CD4-positive, alpha-beta T cell (primary cell): ENCODE measurements around the gene BCL7B. TPM values are rescaled to one million over a fixed set of nuclear protein-coding genes. Genes with fewer than 3 reads are reported as not detected.
"Not testable (repeated sequence)": the region's sequence is repeated elsewhere in the genome, so short reads cannot be mapped to it uniquely, and the experiment has no call there.

Experiments used
- ATAC-seq: fragments of 200-7000 bp; cut with Tn5 transposase; one replicate; pipeline ENCODE4 v1.10.0; 2022; ENCODE audit warnings: mild to moderate bottlenecking; ENCODE audit not compliant: poor library complexity
- CTCF ChIA-PET: fragments of 350-600 bp; sonication (Branson Sonifier 250); formaldehyde crosslinking; loops from one replicate; lab custom pipeline; 2021; ENCODE audit warnings: antibody characterized with exemption, inconsistent platforms; lab: Charles Lee
- POLR2A ChIA-PET: fragments of 350-600 bp; sonication (Branson Sonifier 250); formaldehyde crosslinking; loops from one replicate; lab custom pipeline; 2021; ENCODE audit warnings: antibody characterized with exemption, inconsistent platforms; lab: Charles Lee
- DNase-seq, 14 experiments: peaks; one replicate each; pipeline ENCODE4 v3.0.0-alpha.2; 2013 to 2020; ENCODE audit warnings: mixed read lengths in 2 of 14
- H3K27ac ChIP-seq, 2 donors: one replicate each; pipeline versions ENCODE4 v1.5.1 to v1.7.0; 2013; ENCODE audit warnings: low read length in 2 of 2, low read depth in 1 of 2, mild to moderate bottlenecking in 1 of 2
- H3K27me3 ChIP-seq, 2 experiments: 1 replicate in 1 of 2; 2 replicates in 1 of 2; pipeline versions ENCODE4 v1.6.1 to v1.7.0; 2013; ENCODE audit warnings: low read length in 2 of 2, control low read depth in 1 of 2, mild to moderate bottlenecking in 1 of 2, moderate library complexity in 1 of 2; ENCODE audit not compliant: insufficient read depth in 2 of 2, control insufficient read depth in 1 of 2
- H3K36me3 ChIP-seq: one replicate; pipeline ENCODE4 v1.6.1; 2013; ENCODE audit warnings: low read length, control low read depth; ENCODE audit not compliant: insufficient read depth
- H3K4me1 ChIP-seq: one replicate; pipeline ENCODE4 v1.6.1; 2013; ENCODE audit warnings: low read length, control low read depth; ENCODE audit not compliant: insufficient read depth
- H3K4me3 ChIP-seq: one replicate; pipeline ENCODE4 v1.5.1; 2013; ENCODE audit warnings: mild to moderate bottlenecking, low read length, moderate library complexity
- H3K9me3 ChIP-seq, 2 experiments: 1 replicate in 1 of 2; 2 replicates in 1 of 2; pipeline versions ENCODE4 v1.6.1 to v1.7.0; 2013; ENCODE audit warnings: low read length in 2 of 2, mild to moderate bottlenecking in 2 of 2, control low read depth in 1 of 2, moderate library complexity in 1 of 2; ENCODE audit not compliant: control insufficient read depth in 1 of 2, insufficient read depth in 1 of 2
- H3K27ac Mint-ChIP-seq: one replicate; pipeline ENCODE4 v1.8.0; 2020; ENCODE audit warnings: mixed read lengths
- H3K27me3 Mint-ChIP-seq: one replicate; pipeline ENCODE4 v1.8.0; 2021; ENCODE audit warnings: mixed read lengths
- H3K36me3 Mint-ChIP-seq: one replicate; pipeline ENCODE4 v1.8.0; 2021; ENCODE audit warnings: low read depth, mixed read lengths
- H3K4me1 Mint-ChIP-seq: one replicate; pipeline ENCODE4 v1.8.0; 2021; ENCODE audit warnings: low read depth, mixed read lengths
- H3K4me3 Mint-ChIP-seq: one replicate; pipeline ENCODE4 v1.8.0; 2020; ENCODE audit warnings: mild to moderate bottlenecking, mixed read lengths
- H3K9me3 Mint-ChIP-seq: one replicate; pipeline ENCODE4 v1.8.0; 2020; ENCODE audit warnings: mixed read lengths
- CTCF ChIP-seq: fragments of 200-600 bp; IDR thresholded peaks from one replicate; pipeline ENCODE4 v1.8.0; 2022; ENCODE audit warnings: antibody characterized with exemption, mild to moderate bottlenecking
- intact Hi-C, 2 experiments: fragments of 100-400 bp; cut with DNase I in 1 of 2; cut with micrococcal nuclease in 1 of 2; formaldehyde crosslinking; loops; one replicate each; pipeline versions ENCODE4 v1.15.1 to v1.9.0; 2023 to 2025; cut with DNase I, micrococcal nuclease
- total RNA-seq, 174 experiments: library from RNA in 2 of 174; stranded (reverse) in 2 of 174; gene quantifications; one replicate each; pipeline ENCODE4 v1.2.3 and lab custom pipeline; 2021 to 2026

BCL7B gene
- total RNA-seq, 2 experiments from 2014 or later: 102 TPM

- ChIA-PET CTCF (no interaction called here), POLR2A (no interaction called here)
- Mint-ChIP-seq H3K27ac (no peak overlapping the region), H3K36me3 (peaks cover 5% of the 10 kb centered on the region), H3K27me3 (no peaks in the 10 kb centered on the region), H3K4me3 (no peak overlapping the region), H3K9me3 (no peaks in the 10 kb centered on the region), H3K4me1 (peaks cover 18% of the 10 kb centered on the region)
- Histone ChIP-seq H3K27ac (no peak overlapping the region), H3K36me3 (no peaks in the 10 kb centered on the region), H3K27me3 (no peaks in the 10 kb centered on the region), H3K4me3 (no peak overlapping the region), H3K9me3 (no peaks in the 10 kb centered on the region), H3K4me1 (peaks cover 25% of the 10 kb centered on the region)
- TF ChIP-seq CTCF: no peak
- intact Hi-C loops: no loop called here
- DNase-seq (no peak), ATAC-seq (no peak)
These were observed 26.7 kb downstream of the BCL7B start for GRCh38 chr7:73530800-73531199.

DNA sequence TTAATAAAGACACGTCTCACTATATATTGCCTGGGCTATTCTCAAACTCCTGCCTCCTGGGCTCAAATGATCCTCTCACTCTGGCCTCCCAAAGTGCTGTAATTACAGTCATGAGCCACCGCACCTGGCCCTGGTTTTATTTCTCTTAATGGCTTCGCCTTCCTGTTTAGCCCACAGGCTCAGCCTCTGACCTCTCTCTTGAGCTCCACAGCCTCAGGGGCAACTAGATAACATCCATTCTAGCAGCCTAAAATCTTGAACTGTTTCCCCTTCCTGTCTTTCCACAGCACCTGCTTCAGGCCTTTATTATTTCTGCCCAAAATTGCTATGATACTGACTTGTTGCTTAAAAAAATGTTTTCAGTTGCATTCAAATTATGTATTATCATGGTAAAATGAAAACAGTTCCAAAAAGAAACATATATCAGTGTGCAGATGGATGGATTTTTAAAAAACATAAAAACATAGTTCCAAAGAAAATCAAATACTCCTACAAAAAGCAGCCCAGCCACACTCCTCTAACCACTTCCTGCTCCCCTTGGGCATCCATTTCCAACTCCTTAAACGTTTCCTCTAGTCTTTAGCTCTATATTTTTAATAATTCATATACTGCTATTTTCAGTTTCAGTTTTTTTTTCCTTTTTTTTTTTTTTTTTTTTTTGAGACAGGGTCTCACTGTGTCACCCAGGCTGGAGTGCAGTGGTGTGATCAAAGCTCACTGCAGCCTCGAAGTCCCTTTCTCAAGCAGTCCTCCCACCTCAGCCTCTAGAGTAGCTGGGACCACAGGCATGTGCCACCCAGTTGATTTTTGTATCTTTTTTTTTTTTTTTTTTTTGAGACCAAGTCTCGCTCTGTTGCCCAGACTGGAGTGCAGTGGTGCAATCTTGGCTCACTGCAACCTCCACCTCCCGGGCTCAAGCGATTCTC, 30.3 kb downstream of the BCL7B start:
- Histone ChIP-seq H3K4me3 (no peak overlapping the region), H3K36me3 (no peaks in the 10 kb centered on the region), H3K9me3 (no peaks in the 10 kb centered on the region), H3K27ac (peak overlapping the region in 1 of 2 donors; percentile 41), H3K4me1 (peaks cover 47% of the 10 kb centered on the region), H3K27me3 (no peaks in the 10 kb centered on the region)
- ATAC-seq: no peak
- ChIA-PET POLR2A (interaction anchor here (0.8 to 1.4 kb wide), 2 partner anchors 30 to 51 kb away, joined by 3 to 9 read pairs; partner anchors contain the start of genes BCL7B and TBL2), CTCF (interaction anchor here (0.7 kb wide), 1 partner anchor 93 kb away, joined by 5 read pairs; no protein-coding TSS in a partner anchor)
- Mint-ChIP-seq H3K4me3 (peak overlapping the region; percentile 75), H3K27ac (peak overlapping the region; percentile 84), H3K9me3 (no peaks in the 10 kb centered on the region), H3K4me1 (peaks cover 43% of the 10 kb centered on the region), H3K27me3 (no peaks in the 10 kb centered on the region), H3K36me3 (peaks cover 8% of the 10 kb centered on the region)
- DNase-seq: peak in 3 of 14 experiments; percentile 10 to 56 (median 37)
- intact Hi-C loops: loop anchor here in 1 of 2 experiments (1.0 kb wide), 1 partner anchor 29 kb away; no protein-coding TSS in a partner anchor
- TF ChIP-seq CTCF: no peak

DNA sequence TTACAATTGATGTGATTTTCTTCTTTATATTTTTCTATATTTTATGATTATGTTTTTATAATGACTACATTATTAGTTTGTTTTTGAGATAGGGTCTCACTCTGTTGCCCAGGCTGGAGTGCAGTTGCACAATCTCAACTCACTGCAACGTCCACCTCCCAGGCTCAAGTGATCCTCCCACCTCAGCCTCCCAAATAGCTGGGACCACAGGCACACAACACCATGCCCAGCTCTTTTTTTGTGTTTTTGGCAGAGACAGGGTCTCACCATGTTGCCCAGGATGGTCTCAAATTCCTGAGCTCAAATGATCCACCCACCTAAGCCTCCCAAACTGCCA, 31.4 kb downstream of the BCL7B start:
- H3K27me3 ChIP-seq, DNase-seq, ATAC-seq, H3K4me3 ChIP-seq, H3K9me3 Mint-ChIP-seq, H3K4me3 Mint-ChIP-seq, CTCF ChIA-PET, H3K9me3 ChIP-seq, H3K27ac ChIP-seq, H3K36me3 ChIP-seq, H3K27me3 Mint-ChIP-seq, H3K27ac Mint-ChIP-seq: not testable (repeated sequence)
- H3K4me1 Mint-ChIP-seq: peaks cover 46% of the 10 kb centered on the region
- H3K4me1 ChIP-seq: peaks cover 50% of the 10 kb centered on the region
- POLR2A ChIA-PET: interaction anchor here (1.1 to 1.3 kb wide), 2 partner anchors 31 to 697 kb away, joined by 3 to 7 read pairs; partner anchors contain the start of gene BCL7B
- H3K36me3 Mint-ChIP-seq: peaks cover 12% of the 10 kb centered on the region
- intact Hi-C loops: loop anchor here in 1 of 2 experiments (1.0 kb wide), 1 partner anchor 30 kb away; no protein-coding TSS in a partner anchor
